ENCODE data around the gene TAS1R3. TPM values are rescaled to one million over a fixed set of nuclear protein-coding genes. Genes with fewer than 3 reads are reported as not detected.

TAS1R3 gene
- total RNA-seq, 1 experiment from 2014 or later: 0.07 TPM

- ATAC-seq (no peak), DNase-seq (ENCODE audit: low read depth, low spot score) (no peak)
- no peak overlapping the region for H2AFZ ChIP-seq (ENCODE audit: low read depth, low read length, poor library complexity, severe bottlenecking)
- peaks cover 29 to 43% of the 10 kb centered on the region in 2 experiments for H3K4me1 ChIP-seq (ENCODE audit: control insufficient read depth in 1 of 2, insufficient read depth in 2 of 2, low read length in 2 of 2)
- BruUV-seq (replicated peaks): no TSS peak
- no peaks in the 10 kb centered on the region for H3K9me3 ChIP-seq (ENCODE audit: control insufficient read depth in 1 of 2, insufficient read depth in 1 of 2, low read depth in 1 of 2, low read length in 2 of 2)
- no peaks in the 10 kb centered on the region for H3K36me3 ChIP-seq (ENCODE audit: control insufficient read depth in 1 of 2, insufficient read depth in 2 of 2, low read length in 2 of 2)
- CTCF ChIA-PET: no interaction called here
- no peak overlapping the region for H3K4me3 ChIP-seq (replicated peaks in 1 of 2; ENCODE audit: low read depth in 1 of 2, low read length in 2 of 2)
- RAD21 ChIA-PET (ENCODE audit: low non-redundant PET in 1 of 2, low total read pairs in 2 of 2, uncharacterized antibody in 2 of 2, unreplicated experiment in 2 of 2): no interaction called here
- peaks cover 9% of the 10 kb centered on the region for H3K79me2 ChIP-seq (ENCODE audit: insufficient read depth, low read length)
- no peak overlapping the region for H3K4me2 ChIP-seq (ENCODE audit: low read length)
- 0 out of 2 replicates have a peak overlapping the region, but pooled peaks have one; percentile 10 for H3K27ac ChIP-seq (ENCODE audit: low read depth, low read length)
- no peaks in the 10 kb centered on the region for H3K27me3 ChIP-seq (ENCODE audit: insufficient read depth, low read length)
- POLR2A ChIA-PET: no interaction called here
- TF ChIP-seq YY1 (IDR thresholded peaks at IDR 0.05; ENCODE audit: extremely low read depth, insufficient replicate concordance, low read depth, low read length): no peak
- TF ChIP-seq JUND (IDR thresholded peaks at IDR 0.05): no peak
- peak in 2 of 3 experiments; percentile 71 to 73; a peak in 4 of 6 replicates for TF ChIP-seq CTCF (IDR thresholded peaks at IDR 0.05 in 2 of 3, conservative IDR thresholded peaks at IDR 0.05 in 1 of 3; ENCODE audit: borderline replicate concordance in 1 of 3, insufficient read depth in 1 of 3, low read depth in 2 of 3, low read length in 2 of 3)
- TF ChIP-seq SRF (IDR thresholded peaks at IDR 0.05; ENCODE audit: low read depth): no peak
- TF ChIP-seq ZNF274 (IDR thresholded peaks at IDR 0.05; ENCODE audit: low read depth, low read length): no peak
- TF ChIP-seq EZH2phosphoT487 (IDR thresholded peaks at IDR 0.05; ENCODE audit: borderline replicate concordance): no peak
- no peak for TF ChIP-seq ELF1 (IDR thresholded peaks at IDR 0.05; ENCODE audit: borderline replicate concordance, low read depth)
- no peak overlapping the region for H3K9ac ChIP-seq (ENCODE audit: low read length)
- no peaks in the 10 kb centered on the region for H3K9me2 ChIP-seq (ENCODE audit: insufficient read depth)
- H4K20me1 ChIP-seq (ENCODE audit: insufficient read depth): no peaks in the 10 kb centered on the region
- intact Hi-C loops (cut with micrococcal nuclease): no loop called here
These were observed 29.1 kb upstream of the TAS1R3 start for GRCh38 chr1:1302006-1302430.

DNA sequence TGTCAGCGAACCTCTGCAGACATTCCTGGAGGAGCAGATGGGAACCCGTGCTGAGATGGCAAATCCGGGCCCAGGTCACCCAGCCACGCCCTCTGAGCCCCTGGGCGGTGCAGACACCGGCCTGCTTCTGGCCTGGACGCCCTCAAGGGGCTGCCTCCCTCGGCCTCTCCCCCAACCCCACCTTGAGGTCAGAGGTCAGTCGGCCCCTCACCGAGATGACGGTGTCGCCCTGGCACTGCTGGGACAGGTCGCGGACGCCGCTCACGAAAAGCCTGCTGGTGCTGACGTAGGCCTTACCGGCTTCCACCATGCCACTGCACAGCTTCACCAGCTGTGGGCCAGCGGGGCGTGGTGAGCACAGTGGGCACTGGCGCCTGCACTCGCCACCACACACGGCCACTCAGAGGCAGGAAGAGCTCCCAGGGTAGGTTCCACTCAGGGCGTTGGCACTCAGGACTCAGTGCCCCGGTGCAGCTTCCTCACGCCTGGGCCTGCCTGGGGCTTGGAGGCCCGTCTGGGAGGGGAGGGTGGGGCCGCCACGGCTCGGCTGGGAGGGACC is 28.1 kb upstream of the TAS1R3 start:
- H3K79me2 ChIP-seq (ENCODE audit: insufficient read depth, low read length): peaks cover 13% of the 10 kb centered on the region
- no peaks in the 10 kb centered on the region for H3K9me3 ChIP-seq (ENCODE audit: control insufficient read depth in 1 of 2, insufficient read depth in 1 of 2, low read depth in 1 of 2, low read length in 2 of 2)
- H3K9ac ChIP-seq (ENCODE audit: low read length): no peak overlapping the region
- peaks cover 29 to 47% of the 10 kb centered on the region in 2 experiments for H3K4me1 ChIP-seq (ENCODE audit: control insufficient read depth in 1 of 2, insufficient read depth in 2 of 2, low read length in 2 of 2)
- no peak overlapping the region for H3K4me3 ChIP-seq (replicated peaks in 1 of 2; ENCODE audit: low read depth in 1 of 2, low read length in 2 of 2)
- TF ChIP-seq CBX3 (IDR thresholded peaks at IDR 0.05; ENCODE audit: low read depth) (no peak), ZNF274 (IDR thresholded peaks at IDR 0.05; ENCODE audit: low read depth, low read length) (no peak), TCF7L2 (IDR thresholded peaks at IDR 0.05; ENCODE audit: borderline replicate concordance, extremely low read depth, insufficient read depth, insufficient read length) (no peak)
- TF ChIP-seq, protein P1, sequence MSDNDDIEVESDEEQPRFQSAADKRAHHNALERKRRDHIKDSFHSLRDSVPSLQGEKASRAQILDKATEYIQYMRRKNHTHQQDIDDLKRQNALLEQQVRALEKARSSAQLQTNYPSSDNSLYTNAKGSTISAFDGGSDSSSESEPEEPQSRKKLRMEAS (IDR thresholded peaks at IDR 0.05): no peak
- intact Hi-C loops (cut with micrococcal nuclease): no loop called here
- H3K27ac ChIP-seq (ENCODE audit: low read depth, low read length): peak overlapping the region; percentile 23; the same call in 1 of the 2 replicates
- H4K20me1 ChIP-seq (ENCODE audit: insufficient read depth): no peaks in the 10 kb centered on the region
- no peaks in the 10 kb centered on the region for H3K27me3 ChIP-seq (ENCODE audit: insufficient read depth, low read length)
- no peaks in the 10 kb centered on the region for H3K9me2 ChIP-seq (ENCODE audit: insufficient read depth)
- no TSS peak for BruUV-seq (replicated peaks)
- DNase-seq (ENCODE audit: low read depth, low spot score) (no peak), ATAC-seq (no peak)
- ChIA-PET CTCF (no interaction called here), RAD21 (ENCODE audit: low non-redundant PET in 1 of 2, low total read pairs in 2 of 2, uncharacterized antibody in 2 of 2, unreplicated experiment in 2 of 2) (no interaction called here), POLR2A (no interaction called here)
- H3K36me3 ChIP-seq (ENCODE audit: control insufficient read depth in 1 of 2, insufficient read depth in 2 of 2, low read length in 2 of 2): no peaks in the 10 kb centered on the region
- no peak overlapping the region for H2AFZ ChIP-seq (ENCODE audit: low read depth, low read length, poor library complexity, severe bottlenecking)
- H3K4me2 ChIP-seq (ENCODE audit: low read length): no peak overlapping the region

Data from HCT116 (cell line).